GM18519 (cell line): ENCODE measurements around the gene GATA6.

Source experiments
- ATAC-seq: cut with Tn5 transposase; IDR thresholded peaks from one replicate; pipeline ENCODE4 v1.9.1; 2021; ENCODE audit warnings: mild to moderate bottlenecking, moderate library complexity; ENCODE audit not compliant: unreplicated experiment, low FRiP score

GATA6 gene

DNA sequence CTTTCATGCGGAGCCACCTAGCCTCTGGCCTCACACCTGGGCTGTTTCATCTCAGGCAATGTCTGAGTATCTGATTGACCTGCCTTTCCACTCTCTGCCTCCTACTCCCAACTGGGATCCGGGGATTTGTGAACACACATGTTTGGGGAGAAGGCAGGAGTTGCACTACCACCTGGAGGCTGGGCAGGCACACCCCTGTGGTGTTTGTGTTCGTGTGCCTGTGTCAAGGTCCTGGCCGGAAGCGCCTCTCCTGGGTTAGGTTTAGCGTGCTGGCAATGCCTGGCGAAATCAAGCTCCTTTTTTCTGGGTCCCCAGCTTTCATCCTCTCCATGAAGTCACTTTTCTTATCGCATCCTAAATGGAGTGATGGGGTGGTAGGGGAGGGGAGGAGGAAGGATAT, 63.9 kb downstream of the GATA6 start:
- no peak for ATAC-seq

DNA sequence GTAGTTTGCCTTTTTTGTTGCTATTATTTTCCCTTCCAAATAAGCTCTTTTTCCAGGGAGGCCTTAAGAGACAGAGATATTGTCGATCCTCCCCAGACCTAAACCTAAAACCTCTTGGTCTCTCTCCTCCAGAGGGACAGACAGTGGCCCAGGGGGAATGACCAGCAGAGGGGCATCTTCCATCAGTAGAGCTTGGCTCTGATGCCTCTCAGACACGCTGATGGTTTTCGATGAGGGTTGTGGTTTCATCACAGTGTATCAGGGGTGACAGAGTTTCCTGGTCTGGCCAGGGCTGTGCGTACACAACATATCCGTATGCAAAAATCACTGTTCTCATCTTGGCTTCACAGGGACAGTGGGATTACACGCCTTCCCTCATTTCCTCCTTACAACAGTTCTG, 68.6 kb downstream of the GATA6 start:
- no peak for ATAC-seq

DNA sequence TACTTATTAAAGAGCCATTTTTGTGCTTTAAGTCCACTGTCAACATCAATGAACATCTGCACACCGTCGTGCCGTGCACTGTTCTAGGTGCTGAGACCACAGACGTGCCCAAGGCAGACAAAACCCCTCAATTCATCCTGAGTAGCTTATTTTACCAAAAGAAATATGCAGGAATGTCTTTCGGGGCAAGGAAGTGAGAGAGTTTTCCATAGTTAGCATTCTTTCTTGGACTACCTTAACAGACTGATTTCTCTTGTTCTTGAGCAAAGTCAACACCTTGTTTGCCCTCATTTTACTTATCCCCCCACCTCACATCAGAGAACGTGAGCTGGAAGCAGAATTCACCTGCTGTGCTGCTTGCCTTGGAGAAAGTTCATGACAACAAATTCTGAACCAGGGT, 69.3 kb downstream of the GATA6 start:
- no peak for ATAC-seq

DNA sequence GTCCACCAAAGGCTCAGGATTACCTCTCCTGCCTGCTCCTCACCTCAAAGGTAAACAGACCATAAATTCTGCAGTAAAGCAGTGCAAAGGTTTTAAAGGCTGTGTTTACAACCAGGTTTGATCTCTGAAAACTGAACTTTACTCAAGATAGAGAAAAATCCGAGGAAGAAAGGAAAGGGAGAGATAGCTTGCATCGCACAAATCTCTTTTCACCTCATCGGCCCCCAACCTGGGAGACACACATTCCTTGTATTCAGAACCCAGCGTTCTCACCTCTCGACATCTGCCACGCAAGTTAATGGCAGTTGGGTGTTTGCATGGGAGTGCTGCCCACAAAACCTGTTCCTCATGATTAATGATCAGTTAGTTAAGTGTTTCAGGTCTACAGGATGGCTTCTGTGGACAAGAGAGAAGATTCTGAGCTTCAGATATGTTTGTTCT, 72.6 kb downstream of the GATA6 start:
- ATAC-seq: no peak

DNA sequence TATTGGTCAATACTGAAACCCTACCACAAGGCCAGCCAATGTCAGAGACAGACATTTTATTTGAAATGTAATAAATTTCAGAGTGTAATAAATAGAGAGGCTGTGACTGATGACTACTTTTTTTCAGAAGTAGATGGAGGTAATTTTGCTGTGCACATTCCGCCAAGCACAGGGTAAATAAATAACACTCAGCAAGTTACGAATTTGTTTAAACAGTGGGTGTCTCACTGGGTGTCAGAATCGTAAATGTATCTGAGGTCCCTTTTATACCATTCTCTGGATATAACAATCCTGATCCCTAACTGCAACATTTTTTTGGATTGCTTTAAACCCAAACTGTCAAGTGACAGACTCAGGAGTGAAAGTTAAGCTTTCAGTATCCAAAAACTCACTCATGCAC, 74.1 kb downstream of the GATA6 start:
- no peak for ATAC-seq

DNA sequence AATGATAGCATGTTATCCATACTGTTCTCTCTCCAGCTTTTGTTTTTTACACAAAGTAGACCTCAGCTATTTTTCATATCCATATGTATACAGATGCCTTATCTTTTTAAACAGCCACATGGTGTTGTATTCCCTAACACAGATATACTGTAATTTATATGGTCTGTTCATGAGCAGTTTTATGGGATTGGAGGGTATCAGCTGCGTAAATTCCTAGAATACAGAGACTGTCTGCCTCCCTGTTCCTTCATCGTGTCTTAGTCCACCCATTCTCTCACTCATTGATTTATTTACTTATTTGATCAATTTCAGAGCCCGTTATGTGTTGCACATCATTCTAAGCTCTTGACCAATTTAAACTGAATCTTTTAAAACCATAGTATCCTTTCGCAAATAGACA, 80.6 kb downstream of the GATA6 start:
- no peak for ATAC-seq

DNA sequence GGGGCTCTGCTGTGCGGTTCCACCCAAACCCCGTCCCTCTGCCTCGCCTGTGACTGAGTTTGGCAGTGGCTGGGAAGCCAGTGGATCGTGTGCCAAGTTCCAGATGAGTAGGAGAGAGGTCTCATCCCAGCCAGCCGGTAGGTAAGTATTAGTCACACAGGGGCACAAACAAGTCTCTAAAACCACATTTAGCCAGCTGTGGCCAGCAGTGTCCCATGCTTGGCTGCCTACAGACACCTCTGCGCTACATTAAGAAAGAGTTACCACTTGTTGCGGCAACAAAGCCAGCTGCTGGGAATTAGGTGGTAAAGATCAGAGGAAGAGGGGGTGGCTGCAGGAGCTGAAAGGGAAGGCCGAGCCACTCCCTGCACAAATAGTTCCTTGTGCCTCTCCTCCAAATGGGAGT, 81.2 kb downstream of the GATA6 start:
- no peak for ATAC-seq
